Measurements from ENCODE around the gene PTCSC3. TPM values are rescaled to one million over a fixed set of nuclear protein-coding genes. Genes with fewer than 3 reads are reported as not detected.

The PTCSC3 gene
- total RNA-seq, 1 experiment from 2014 or later: not detected

Other genes with a start within 250 kb of the PTCSC3 start
- gene MBIP, start 143.9 kb upstream of the PTCSC3 start, total RNA-seq (2021; ENCODE audit: unreplicated experiment): 9.8 TPM

Measured in Panc1 (cell line).